ENCODE data around the gene CNOT4. TPM values are rescaled to one million over a fixed set of nuclear protein-coding genes. Genes with fewer than 3 reads are reported as not detected.
"Not testable (repeated sequence)": the region's sequence is repeated elsewhere in the genome, so short reads cannot be mapped to it uniquely, and the experiment has no call there.

Gene CNOT4
- total RNA-seq, 1 experiment from 2014 or later: 25.8 TPM

- ChIA-PET CTCF (no interaction called here), POLR2A (ENCODE audit: unreplicated experiment) (no interaction called here)
- Histone ChIP-seq H3K36me3 (ENCODE audit: low read depth) (0 out of 2 replicates have a peak, but pooled peaks cover 2% of the 10 kb centered on the region), H3K4me1 (replicated peaks; ENCODE audit: insufficient read depth) (no peaks in the 10 kb centered on the region), H3K27me3 (ENCODE audit: insufficient read depth, low read depth) (no peaks in the 10 kb centered on the region), H3K9me3 (ENCODE audit: insufficient read depth, low read depth) (no peaks in the 10 kb centered on the region), H3K79me2 (ENCODE audit: low read depth) (peaks cover 94% of the 10 kb centered on the region), H3K27ac (no peak overlapping the region), H2AFZ (no peak overlapping the region), H3K9me2 (ENCODE audit: insufficient read depth) (no peaks in the 10 kb centered on the region), H3F3A (ENCODE audit: insufficient read depth, low read depth) (no peaks in the 10 kb centered on the region; the same call in 1 of the 2 replicates), H3K4me3 (no peak overlapping the region), H4K20me1 (ENCODE audit: insufficient read depth) (peaks cover 22% of the 10 kb centered on the region), H3K4me2 (no peak overlapping the region)
- intact Hi-C loops (cut with micrococcal nuclease; ENCODE audit: unreplicated experiment): no loop called here
- no peak for TF ChIP-seq EZH2 (IDR thresholded peaks at IDR 0.05; ENCODE audit: low read depth)
- TF ChIP-seq, protein P1, sequence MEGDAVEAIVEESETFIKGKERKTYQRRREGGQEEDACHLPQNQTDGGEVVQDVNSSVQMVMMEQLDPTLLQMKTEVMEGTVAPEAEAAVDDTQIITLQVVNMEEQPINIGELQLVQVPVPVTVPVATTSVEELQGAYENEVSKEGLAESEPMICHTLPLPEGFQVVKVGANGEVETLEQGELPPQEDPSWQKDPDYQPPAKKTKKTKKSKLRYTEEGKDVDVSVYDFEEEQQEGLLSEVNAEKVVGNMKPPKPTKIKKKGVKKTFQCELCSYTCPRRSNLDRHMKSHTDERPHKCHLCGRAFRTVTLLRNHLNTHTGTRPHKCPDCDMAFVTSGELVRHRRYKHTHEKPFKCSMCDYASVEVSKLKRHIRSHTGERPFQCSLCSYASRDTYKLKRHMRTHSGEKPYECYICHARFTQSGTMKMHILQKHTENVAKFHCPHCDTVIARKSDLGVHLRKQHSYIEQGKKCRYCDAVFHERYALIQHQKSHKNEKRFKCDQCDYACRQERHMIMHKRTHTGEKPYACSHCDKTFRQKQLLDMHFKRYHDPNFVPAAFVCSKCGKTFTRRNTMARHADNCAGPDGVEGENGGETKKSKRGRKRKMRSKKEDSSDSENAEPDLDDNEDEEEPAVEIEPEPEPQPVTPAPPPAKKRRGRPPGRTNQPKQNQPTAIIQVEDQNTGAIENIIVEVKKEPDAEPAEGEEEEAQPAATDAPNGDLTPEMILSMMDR (conservative IDR thresholded peaks at IDR 0.05): no peak
- no TSS peak for BruUV-seq (replicated peaks)
- DNase-seq: no peak
Observed at GRCh38 chr7:135499818-135500217, 10.1 kb downstream of the CNOT4 start.

- CTCF ChIA-PET: not testable (repeated sequence)
- H4K20me1 ChIP-seq (ENCODE audit: insufficient read depth): peaks cover 39% of the 10 kb centered on the region
Observed at GRCh38 chr7:135497161-135497560, 12.7 kb downstream of the CNOT4 start.

DNA sequence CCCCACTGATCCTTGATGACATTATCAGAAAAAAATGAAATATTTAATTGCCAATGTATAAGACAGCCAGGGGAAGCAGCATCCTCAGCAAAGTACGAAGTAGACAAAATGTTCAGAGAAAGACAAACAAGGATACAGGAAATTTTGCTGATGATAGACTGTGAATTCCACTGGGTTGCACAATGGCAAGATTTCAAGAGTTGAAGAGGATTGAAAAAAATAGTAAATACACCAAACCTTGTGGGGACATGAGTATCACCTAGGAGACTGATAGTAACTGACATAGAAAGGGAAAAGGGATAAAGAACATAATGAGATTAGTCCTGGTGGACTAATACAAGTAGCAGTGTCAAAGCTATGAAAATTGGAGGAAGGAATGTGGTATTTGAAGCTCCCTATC lies 16.5 kb downstream of the CNOT4 start:
- no peak overlapping the region for H3K4me2 ChIP-seq
- intact Hi-C loops (cut with micrococcal nuclease; ENCODE audit: unreplicated experiment): no loop called here
- no peaks in the 10 kb centered on the region for H3K27me3 ChIP-seq (ENCODE audit: insufficient read depth, low read depth)
- H4K20me1 ChIP-seq (ENCODE audit: insufficient read depth): peaks cover 49% of the 10 kb centered on the region
- H3K4me3 ChIP-seq: no peak overlapping the region
- H3K79me2 ChIP-seq (ENCODE audit: low read depth): peaks cover 90% of the 10 kb centered on the region
- no peak for TF ChIP-seq EZH2 (IDR thresholded peaks at IDR 0.05; ENCODE audit: low read depth)
- TF ChIP-seq, protein P1 (conservative IDR thresholded peaks at IDR 0.05): no peak
- H3K9me3 ChIP-seq (ENCODE audit: insufficient read depth, low read depth): no peaks in the 10 kb centered on the region
- ChIA-PET CTCF (interaction anchor here (0.6 kb wide), 1 partner anchor 259 kb away, joined by 5 read pairs; no protein-coding TSS in a partner anchor), POLR2A (ENCODE audit: unreplicated experiment) (no interaction called here)
- no peak for DNase-seq
- H3K9me2 ChIP-seq (ENCODE audit: insufficient read depth): no peaks in the 10 kb centered on the region
- BruUV-seq (replicated peaks): no TSS peak
- H3K27ac ChIP-seq: no peak overlapping the region
- H3F3A ChIP-seq (ENCODE audit: insufficient read depth, low read depth): peaks cover 8% of the 10 kb centered on the region
- no peak overlapping the region for H2AFZ ChIP-seq
- no peaks in the 10 kb centered on the region for H3K4me1 ChIP-seq (replicated peaks; ENCODE audit: insufficient read depth)
- H3K36me3 ChIP-seq (ENCODE audit: low read depth): peaks cover 16% of the 10 kb centered on the region; the same call in 1 of the 2 replicates

More at GRCh38 chr7:135497161-135497560, 12.7 kb downstream of the CNOT4 start:
- H2AFZ ChIP-seq; H3K4me3 ChIP-seq; POLR2A ChIA-PET (ENCODE audit: unreplicated experiment); H3K9me3 ChIP-seq (ENCODE audit: insufficient read depth, low read depth); H3K27me3 ChIP-seq (ENCODE audit: insufficient read depth, low read depth); BruUV-seq (replicated peaks); H3K4me1 ChIP-seq (replicated peaks; ENCODE audit: insufficient read depth); intact Hi-C loops (cut with micrococcal nuclease; ENCODE audit: unreplicated experiment); H3F3A ChIP-seq (ENCODE audit: insufficient read depth, low read depth); H3K9me2 ChIP-seq (ENCODE audit: insufficient read depth); DNase-seq; H3K4me2 ChIP-seq; H3K27ac ChIP-seq: not testable (repeated sequence)
- Histone ChIP-seq H3K36me3 (ENCODE audit: low read depth) (peaks cover 16% of the 10 kb centered on the region; the same call in 1 of the 2 replicates), H3K79me2 (ENCODE audit: low read depth) (peaks cover 92% of the 10 kb centered on the region)

- no TSS peak for BruUV-seq (replicated peaks)
- TF ChIP-seq, protein P1 (conservative IDR thresholded peaks at IDR 0.05): no peak
- no peak for TF ChIP-seq EZH2 (IDR thresholded peaks at IDR 0.05; ENCODE audit: low read depth)
- intact Hi-C loops (cut with micrococcal nuclease; ENCODE audit: unreplicated experiment): no loop called here
- Histone ChIP-seq H3F3A (ENCODE audit: insufficient read depth, low read depth) (peaks cover 8% of the 10 kb centered on the region), H3K4me3 (no peak overlapping the region), H3K9me2 (ENCODE audit: insufficient read depth) (no peaks in the 10 kb centered on the region), H3K79me2 (ENCODE audit: low read depth) (peaks cover 88% of the 10 kb centered on the region), H2AFZ (no peak overlapping the region), H3K27ac (no peak overlapping the region), H3K9me3 (ENCODE audit: insufficient read depth, low read depth) (no peaks in the 10 kb centered on the region), H4K20me1 (ENCODE audit: insufficient read depth) (peaks cover 47% of the 10 kb centered on the region), H3K4me1 (replicated peaks; ENCODE audit: insufficient read depth) (no peaks in the 10 kb centered on the region), H3K4me2 (no peak overlapping the region), H3K36me3 (ENCODE audit: low read depth) (peaks cover 16% of the 10 kb centered on the region; the same call in 1 of the 2 replicates), H3K27me3 (ENCODE audit: insufficient read depth, low read depth) (no peaks in the 10 kb centered on the region)
- ChIA-PET POLR2A (ENCODE audit: unreplicated experiment) (no interaction called here), CTCF (no interaction called here)
- no peak for DNase-seq
Observed at GRCh38 chr7:135492151-135492550, 17.8 kb downstream of the CNOT4 start.

Measured in PC-9 (cell line).